AG10803 (cell line): ENCODE measurements around the gene SNCB.

ENCODE experiments used
- DNase-seq: peaks from one replicate; pipeline ENCODE4 v3.0.0; 2010; ENCODE audit warnings: low read depth
- H3K4me3 ChIP-seq: 2 replicates; pipeline ENCODE4 v1.5.1; 2011; ENCODE audit warnings: mild to moderate bottlenecking, low read length, control low read depth
- TF ChIP-seq, protein P1 (sequence below): conservative IDR thresholded peaks from 2 replicates; pipeline ENCODE4 v1.5.1; 2011; ENCODE audit warnings: mild to moderate bottlenecking, low read length, control low read depth, inconsistent platforms

Gene SNCB

DNA sequence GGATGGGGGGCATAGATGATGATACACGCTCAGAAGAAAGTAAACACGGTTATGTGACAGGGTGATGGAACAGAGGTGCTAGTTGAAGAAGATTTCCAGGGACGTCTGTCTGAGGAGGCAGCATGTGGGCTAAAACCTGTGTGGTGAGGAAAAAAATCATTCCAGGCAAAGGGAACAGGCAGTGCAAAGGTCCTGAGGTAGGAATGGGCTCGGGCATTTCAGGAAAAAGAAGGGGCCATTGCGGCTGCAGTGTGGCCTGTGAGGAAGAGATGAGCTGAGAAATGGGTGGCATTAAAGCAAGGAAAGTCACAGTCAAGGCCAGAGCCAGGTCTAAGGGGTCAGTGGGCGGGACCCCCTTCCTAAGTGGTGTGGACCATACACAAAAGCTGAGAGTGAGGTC is 35.2 kb upstream of the SNCB start:
- TF ChIP-seq, protein P1, sequence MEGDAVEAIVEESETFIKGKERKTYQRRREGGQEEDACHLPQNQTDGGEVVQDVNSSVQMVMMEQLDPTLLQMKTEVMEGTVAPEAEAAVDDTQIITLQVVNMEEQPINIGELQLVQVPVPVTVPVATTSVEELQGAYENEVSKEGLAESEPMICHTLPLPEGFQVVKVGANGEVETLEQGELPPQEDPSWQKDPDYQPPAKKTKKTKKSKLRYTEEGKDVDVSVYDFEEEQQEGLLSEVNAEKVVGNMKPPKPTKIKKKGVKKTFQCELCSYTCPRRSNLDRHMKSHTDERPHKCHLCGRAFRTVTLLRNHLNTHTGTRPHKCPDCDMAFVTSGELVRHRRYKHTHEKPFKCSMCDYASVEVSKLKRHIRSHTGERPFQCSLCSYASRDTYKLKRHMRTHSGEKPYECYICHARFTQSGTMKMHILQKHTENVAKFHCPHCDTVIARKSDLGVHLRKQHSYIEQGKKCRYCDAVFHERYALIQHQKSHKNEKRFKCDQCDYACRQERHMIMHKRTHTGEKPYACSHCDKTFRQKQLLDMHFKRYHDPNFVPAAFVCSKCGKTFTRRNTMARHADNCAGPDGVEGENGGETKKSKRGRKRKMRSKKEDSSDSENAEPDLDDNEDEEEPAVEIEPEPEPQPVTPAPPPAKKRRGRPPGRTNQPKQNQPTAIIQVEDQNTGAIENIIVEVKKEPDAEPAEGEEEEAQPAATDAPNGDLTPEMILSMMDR, result no peak
- no peak for DNase-seq
- H3K4me3 ChIP-seq, result no peak overlapping the region

DNA sequence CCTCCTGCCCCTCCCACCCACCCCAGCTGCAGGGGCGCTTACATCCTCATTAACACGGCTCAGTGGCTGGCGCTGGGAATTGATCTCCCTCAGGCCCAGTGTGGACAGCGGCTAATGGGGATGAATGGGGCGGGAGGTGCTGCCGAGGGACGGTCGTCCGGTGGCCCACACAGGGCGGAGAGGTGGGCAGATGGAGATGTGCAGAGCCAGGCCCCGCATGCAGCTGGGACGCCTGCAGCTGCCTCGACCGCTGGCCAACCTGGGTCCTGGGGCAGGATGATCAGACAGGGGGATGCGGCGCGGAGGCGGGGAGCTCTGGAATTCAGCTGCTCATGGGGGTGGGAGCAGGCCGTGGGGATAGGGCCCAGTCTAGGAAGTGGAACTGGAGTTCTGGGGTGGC is 34.6 kb upstream of the SNCB start:
- H3K4me3 ChIP-seq, result no peak overlapping the region
- no peak for DNase-seq
- TF ChIP-seq, protein P1, result no peak

DNA sequence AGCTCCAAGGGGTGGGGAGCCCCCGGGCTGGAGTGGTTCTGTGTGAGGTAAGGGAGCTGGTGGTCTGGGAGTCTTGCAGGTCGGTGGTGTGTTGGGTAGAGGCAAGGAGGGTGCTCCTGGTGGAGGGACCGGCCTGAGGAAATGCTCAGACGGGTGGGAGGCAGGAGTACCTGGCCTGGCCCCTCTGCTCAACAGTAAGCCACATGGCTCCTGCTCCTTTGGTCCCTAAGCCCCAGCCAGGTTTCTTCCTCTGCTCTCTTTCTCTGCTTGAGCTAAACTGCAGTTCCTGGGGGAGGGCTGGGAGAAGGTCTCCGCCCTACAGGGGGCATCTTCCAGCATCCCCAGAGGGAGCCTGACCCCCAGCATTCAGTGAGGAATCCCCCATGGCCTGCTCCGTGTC is 34.1 kb upstream of the SNCB start:
- TF ChIP-seq, protein P1, result no peak

DNA sequence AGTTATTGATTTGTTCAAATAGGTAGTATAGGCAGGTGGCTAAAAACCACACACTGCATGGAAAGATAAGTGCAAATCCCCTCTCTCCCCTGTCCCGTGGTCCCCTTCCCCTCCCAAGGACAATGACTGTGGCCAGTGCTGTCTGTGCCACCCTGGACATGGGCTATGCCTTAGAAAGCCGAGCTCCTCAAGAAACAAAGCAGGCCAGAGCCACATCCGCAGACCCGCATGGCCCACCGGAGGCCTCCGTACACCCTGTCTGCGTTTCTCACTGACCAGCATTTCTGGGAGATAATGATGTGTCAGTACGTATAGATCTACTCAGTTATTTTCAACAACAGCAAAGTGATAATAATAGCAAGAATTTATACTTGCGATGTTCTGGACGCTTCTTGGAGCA is 33.2 kb upstream of the SNCB start:
- TF ChIP-seq, protein P1, result no peak
- no peak for DNase-seq
- H3K4me3 ChIP-seq, result no peak overlapping the region

More for the DNA sequence above, 34.1 kb upstream of the SNCB start:
- no peak overlapping the region for H3K4me3 ChIP-seq
- no peak for DNase-seq

DNA sequence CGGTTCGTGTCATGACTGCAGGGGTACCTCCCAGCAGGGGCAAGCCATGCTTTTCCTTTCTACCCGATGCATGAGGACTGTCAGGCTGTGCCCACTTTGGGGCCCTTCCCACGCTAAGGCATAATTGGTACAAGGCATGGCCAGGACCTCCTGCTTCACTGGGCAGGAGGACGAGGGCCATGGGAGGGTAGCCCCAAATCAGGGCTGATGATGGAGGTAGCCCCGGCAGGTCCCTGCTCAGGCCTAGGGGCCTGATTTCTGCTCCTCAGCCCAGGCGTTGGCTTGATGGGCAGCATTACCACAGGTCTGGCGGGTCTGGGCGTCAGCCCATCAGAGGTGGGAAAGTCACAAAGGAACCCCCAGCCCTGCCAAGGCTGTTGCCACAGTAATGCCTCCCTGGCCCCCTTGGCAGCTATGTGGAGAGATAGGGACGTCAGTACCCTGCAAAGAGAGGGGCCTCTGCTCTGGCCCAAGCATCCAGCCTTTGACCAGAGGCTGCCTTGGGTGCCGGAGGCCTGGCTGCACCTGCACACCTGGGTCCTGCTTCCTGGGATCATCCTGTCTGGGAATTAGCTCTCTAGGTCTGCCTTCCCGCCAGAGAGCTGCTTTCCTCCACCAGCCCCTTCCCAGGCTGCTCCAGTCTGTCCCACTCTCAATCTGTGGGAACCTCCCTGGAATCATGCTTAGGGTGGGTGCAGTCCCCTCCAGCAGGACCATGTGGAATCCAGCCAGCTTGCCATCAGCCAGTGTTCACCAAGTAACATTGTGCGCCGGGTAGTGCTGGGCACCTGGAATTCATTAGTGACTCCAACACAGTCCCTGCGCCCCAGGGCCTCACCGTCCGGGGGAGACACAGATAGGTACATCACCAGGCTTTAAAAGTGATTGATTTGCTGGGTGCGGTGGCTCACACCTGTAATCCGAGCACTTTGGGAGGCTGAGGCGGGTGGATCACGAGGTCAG is 32.3 kb upstream of the SNCB start:
- no peak for DNase-seq
- TF ChIP-seq, protein P1, result no peak
- H3K4me3 ChIP-seq, result no peak overlapping the region

GRCh38 chr5:176661676-176662075 is 31.3 kb upstream of the SNCB start:
- DNase-seq, result no peak
- TF ChIP-seq, protein P1, result no peak
- H3K4me3 ChIP-seq, result no peak overlapping the region
